Measurements from ENCODE around the gene BEST4. TPM values are rescaled to one million over a fixed set of nuclear protein-coding genes. Genes with fewer than 3 reads are reported as not detected.

BEST4 gene
- total RNA-seq = 1 to 10 TPM in 1 of 4 donors, under 1 TPM in 1, not detected in 2; 0.21 to 1.0 TPM

DNA sequence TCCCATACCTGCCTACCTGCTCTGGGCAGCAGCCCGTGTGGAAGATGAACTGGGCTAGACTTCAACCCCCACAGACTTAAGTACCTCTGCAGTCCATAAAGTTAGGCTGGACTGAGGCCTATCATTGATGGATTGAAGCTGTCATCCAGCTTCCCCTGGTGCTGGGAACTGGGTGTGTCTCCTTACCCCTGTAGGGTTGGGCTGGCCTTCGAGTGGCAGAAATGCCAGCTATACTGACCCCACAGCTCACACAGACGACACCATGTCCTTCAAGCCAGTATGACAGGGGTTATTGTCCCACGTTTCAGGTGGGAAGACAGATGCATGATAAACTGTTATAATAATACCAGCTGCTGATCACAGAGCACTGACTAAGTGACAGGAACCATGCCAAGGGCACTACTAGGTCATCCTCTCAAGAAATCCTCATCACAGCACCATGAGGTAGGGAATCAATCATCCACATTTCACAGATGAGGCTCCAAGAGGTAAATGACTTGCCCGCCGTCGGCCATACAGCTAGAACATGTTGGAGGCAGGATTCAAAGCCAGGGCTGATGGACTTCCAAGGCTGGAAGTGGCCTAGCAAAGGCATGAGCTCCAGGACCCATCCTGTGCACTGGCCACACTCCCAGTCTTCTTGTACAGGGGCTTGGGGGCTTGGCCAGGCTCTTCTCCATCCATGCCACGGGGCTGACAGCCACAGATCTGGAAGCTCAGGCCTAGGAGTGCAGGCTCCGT lies at the start of gene BEST4:
BEST4 (minus strand) TSS at position 51 of the 741 bp plus-strand sequence. CDS start 465 bp downstream, outside the sequence.
- no peak for DNase-seq
- Histone ChIP-seq H3K9me3 (no peaks in the 10 kb centered on the region), H3K27me3 (no peaks in the 10 kb centered on the region), H3K27ac (peak within 1 kb of the TSS in 1 of 2 donors; percentile 77), H3K36me3 (no peaks in the 10 kb centered on the region), H3K4me3 (no peak within 1 kb of the TSS), H3K4me1 (peaks cover 0 to 7% of the 10 kb centered on the region in 2 donors)
- TF ChIP-seq, protein P1, sequence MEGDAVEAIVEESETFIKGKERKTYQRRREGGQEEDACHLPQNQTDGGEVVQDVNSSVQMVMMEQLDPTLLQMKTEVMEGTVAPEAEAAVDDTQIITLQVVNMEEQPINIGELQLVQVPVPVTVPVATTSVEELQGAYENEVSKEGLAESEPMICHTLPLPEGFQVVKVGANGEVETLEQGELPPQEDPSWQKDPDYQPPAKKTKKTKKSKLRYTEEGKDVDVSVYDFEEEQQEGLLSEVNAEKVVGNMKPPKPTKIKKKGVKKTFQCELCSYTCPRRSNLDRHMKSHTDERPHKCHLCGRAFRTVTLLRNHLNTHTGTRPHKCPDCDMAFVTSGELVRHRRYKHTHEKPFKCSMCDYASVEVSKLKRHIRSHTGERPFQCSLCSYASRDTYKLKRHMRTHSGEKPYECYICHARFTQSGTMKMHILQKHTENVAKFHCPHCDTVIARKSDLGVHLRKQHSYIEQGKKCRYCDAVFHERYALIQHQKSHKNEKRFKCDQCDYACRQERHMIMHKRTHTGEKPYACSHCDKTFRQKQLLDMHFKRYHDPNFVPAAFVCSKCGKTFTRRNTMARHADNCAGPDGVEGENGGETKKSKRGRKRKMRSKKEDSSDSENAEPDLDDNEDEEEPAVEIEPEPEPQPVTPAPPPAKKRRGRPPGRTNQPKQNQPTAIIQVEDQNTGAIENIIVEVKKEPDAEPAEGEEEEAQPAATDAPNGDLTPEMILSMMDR (IDR thresholded peaks at IDR 0.05) = no peak
- TF ChIP-seq POLR2A (IDR thresholded peaks at IDR 0.05) = no peak
- intact Hi-C loops (cut with DNase I; ENCODE audit: low total_unique reads) = loop anchor here (5.0 to 10.0 kb wide), 2 partner anchors 47 to 224 kb away; partner anchors contain the start of genes HECTD3 and UROD

DNA sequence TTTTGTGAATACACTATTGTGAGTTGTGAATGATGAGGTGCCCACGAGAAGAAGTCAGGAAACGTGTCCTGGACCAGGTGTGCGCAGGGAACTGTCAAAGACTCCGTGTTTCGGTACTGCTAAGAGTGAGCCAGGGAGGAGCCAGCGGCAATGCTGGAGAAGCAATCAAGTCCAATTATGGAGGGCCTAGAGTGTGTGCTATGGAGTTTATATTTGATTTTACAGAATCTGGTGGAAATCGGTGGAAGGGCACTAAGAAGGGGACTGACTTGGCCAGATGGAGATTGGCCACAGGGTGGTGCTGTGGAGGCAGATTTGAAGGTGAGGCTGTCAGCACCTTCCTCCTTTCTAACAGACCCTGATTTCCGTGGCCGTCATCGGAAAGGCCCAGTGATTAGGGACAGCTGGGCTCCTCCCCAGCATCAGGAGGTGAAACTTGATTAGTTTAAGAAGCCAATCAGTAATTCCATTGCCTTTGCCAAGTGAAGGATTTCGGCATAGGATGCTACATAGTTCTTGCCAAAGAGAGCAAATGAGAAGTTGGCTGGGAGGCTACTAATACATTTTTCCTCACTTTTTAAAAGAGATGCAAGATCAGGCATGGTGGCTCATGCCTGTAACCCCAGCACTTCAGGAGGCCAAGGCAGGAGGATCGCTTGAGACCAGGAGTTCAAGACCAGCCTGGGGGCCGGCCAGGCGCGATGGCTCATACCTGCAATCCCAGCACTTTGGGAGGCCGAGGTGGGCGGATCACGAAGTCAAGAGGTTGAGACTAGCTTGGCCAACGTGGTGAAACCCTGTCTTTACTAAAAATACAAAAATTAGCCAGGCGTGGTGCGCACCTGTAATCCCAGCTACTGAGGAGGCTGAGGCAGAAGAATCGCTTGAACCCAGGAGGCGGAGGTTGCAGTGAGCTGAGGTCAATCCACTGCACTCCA lies 48.0 kb upstream of the BEST4 start:
- no peak for TF ChIP-seq POLR2A (IDR thresholded peaks at IDR 0.05)
- TF ChIP-seq, protein P1 (IDR thresholded peaks at IDR 0.05) = peak; percentile 76 to 80 (median 79)
- Histone ChIP-seq H3K36me3 (no peaks in the 10 kb centered on the region), H3K9me3 (no peaks in the 10 kb centered on the region), H3K4me3 (no peak overlapping the region), H3K4me1 (no peaks in the 10 kb centered on the region), H3K27ac (peak overlapping the region in 1 of 2 donors; percentile 26), H3K27me3 (no peaks in the 10 kb centered on the region)
- peak; percentile 85 for DNase-seq
- intact Hi-C loops (cut with DNase I; ENCODE audit: low total_unique reads) = loop anchor here (10.0 kb wide), 1 partner anchor 51 kb away; the partner anchor contains the start of gene BEST4

DNA sequence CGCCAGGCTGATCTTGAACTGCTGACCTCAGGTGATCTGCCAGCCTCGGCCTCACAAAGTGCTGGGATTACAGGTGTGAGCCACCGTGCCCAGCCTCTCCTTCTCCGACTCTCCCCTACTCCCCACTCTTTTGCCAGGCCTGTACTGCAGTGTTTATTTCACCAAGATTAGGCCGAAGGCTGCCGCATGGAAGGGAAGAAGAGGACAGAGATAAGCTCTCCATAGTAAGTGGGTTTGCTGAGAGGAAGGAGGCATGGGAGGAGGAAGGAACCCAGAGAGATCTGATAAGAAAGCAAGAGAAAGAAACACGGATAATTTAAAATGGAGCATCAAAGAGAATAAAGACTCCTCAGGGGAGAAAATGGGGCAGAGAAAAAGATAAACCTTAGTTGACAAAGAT lies 46.4 kb upstream of the BEST4 start:
- intact Hi-C loops (cut with DNase I; ENCODE audit: low total_unique reads) = loop anchor here (10.0 kb wide), 1 partner anchor 50 kb away; the partner anchor contains the start of gene BEST4
- Histone ChIP-seq H3K27me3 (no peaks in the 10 kb centered on the region), H3K4me3 (no peak overlapping the region), H3K9me3 (no peaks in the 10 kb centered on the region), H3K27ac (no peak overlapping the region), H3K36me3 (no peaks in the 10 kb centered on the region), H3K4me1 (no peaks in the 10 kb centered on the region)
- TF ChIP-seq POLR2A (IDR thresholded peaks at IDR 0.05) = no peak
- TF ChIP-seq, protein P1 (IDR thresholded peaks at IDR 0.05) = no peak
- DNase-seq = no peak

DNA sequence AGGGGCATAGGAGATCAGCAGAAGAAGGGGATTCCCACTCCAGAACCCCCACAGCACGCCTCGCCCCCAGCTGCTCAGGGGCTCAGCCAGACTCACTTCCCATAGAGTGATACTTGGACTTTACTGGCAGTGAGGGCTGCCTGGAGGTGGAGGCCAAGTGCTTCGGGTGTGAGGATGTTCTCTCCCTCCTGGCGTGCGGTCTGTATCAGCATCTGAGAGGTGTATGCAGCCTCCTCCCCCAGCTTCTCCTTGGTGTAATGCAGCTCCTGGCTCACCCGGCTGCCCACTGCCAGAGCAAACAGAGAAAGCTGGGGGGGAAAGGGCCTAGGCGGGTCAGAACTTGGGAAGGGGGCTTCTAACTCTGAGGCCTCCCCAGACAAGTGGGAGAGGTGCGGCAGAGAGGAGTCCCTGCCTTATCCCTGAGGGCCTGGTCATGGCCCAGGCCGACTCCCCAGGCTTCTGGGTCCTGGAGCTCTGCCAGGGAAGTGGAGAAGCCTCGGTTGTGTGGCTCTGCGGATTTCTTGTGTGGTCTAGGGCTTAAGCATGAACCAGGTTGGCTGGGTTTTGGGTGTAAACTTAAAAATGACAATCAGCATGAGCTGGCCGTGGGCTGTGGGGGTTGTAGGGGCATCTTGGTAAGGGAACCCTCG lies 44.2 kb upstream of the BEST4 start:
- no peak overlapping the region for H3K4me3 ChIP-seq
- no peak overlapping the region for H3K27ac ChIP-seq
- H3K27me3 ChIP-seq = no peaks in the 10 kb centered on the region
- no peaks in the 10 kb centered on the region for H3K4me1 ChIP-seq
- intact Hi-C loops (cut with DNase I; ENCODE audit: low total_unique reads) = loop anchor here (10.0 kb wide), 1 partner anchor 47 kb away; the partner anchor contains the start of gene BEST4
- H3K36me3 ChIP-seq = no peaks in the 10 kb centered on the region
- H3K9me3 ChIP-seq = no peaks in the 10 kb centered on the region
- DNase-seq = no peak
- TF ChIP-seq, protein P1 (IDR thresholded peaks at IDR 0.05) = no peak
- TF ChIP-seq POLR2A (IDR thresholded peaks at IDR 0.05) = no peak
